Measurements from ENCODE around the gene NUDCD3. TPM values are rescaled to one million over a fixed set of nuclear protein-coding genes. Genes with fewer than 3 reads are reported as not detected.

The NUDCD3 gene
- polyA plus RNA-seq, 1 experiment, result 61.4 TPM

DNA sequence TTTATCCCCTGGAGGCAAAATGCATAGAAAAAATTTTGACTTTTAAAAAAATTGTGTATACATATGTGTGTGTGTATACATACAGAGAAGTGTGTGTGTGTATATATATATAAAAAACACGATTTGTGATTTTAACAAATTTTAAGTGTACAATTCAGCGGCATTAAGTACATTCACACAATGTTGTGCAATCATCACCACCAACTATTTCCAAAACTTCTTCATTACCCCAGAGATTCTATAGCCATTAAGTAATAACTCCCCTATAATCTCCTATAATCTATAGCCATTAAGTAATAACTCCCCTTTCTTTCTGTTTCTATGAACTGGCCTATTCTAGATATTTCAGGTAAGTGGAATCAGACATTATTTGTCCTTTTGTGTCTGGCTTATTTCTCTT is 144.4 kb downstream of the NUDCD3 start:
- POLR2A ChIA-PET, result no interaction called here
- H3K27me3 ChIP-seq (ENCODE audit: control insufficient read depth, insufficient read depth, low read length), result peaks cover 12% of the 10 kb centered on the region
- peaks cover 4% of the 10 kb centered on the region; the same call in 1 of the 2 replicates for H3K9me3 ChIP-seq (ENCODE audit: control insufficient read depth, insufficient read depth, low read length)
- no peak overlapping the region for H3K4me3 ChIP-seq (ENCODE audit: low read depth, low read length)
- no peak for DNase-seq (ENCODE audit: low read depth, low spot score)
- CTCF ChIA-PET, result no interaction called here
- H3K27ac ChIP-seq (ENCODE audit: low read depth, low read length), result no peak overlapping the region
- TF ChIP-seq, protein P1, sequence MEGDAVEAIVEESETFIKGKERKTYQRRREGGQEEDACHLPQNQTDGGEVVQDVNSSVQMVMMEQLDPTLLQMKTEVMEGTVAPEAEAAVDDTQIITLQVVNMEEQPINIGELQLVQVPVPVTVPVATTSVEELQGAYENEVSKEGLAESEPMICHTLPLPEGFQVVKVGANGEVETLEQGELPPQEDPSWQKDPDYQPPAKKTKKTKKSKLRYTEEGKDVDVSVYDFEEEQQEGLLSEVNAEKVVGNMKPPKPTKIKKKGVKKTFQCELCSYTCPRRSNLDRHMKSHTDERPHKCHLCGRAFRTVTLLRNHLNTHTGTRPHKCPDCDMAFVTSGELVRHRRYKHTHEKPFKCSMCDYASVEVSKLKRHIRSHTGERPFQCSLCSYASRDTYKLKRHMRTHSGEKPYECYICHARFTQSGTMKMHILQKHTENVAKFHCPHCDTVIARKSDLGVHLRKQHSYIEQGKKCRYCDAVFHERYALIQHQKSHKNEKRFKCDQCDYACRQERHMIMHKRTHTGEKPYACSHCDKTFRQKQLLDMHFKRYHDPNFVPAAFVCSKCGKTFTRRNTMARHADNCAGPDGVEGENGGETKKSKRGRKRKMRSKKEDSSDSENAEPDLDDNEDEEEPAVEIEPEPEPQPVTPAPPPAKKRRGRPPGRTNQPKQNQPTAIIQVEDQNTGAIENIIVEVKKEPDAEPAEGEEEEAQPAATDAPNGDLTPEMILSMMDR (IDR thresholded peaks at IDR 0.05; ENCODE audit: low read depth, low read length), result no peak

DNA sequence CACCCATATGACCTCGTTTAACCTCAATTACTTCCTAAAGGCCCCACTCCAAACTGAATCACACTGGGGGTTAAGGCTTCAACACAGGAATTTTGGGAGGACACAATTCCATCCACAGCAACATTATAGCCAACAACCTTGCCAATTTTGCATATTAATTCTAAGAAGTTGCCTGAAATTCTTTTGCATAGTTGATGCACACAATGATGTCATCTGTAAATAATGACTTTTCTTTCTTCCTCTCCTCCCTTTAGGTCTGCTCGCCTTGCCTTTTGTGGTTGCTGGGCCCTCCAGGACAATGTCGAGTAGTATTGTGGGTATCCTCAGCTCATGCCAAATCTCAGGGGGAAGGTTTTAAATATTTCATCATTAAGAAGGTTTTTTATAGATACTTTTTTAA is 149.1 kb downstream of the NUDCD3 start:
- POLR2A ChIA-PET, result no interaction called here
- CTCF ChIA-PET, result no interaction called here
- TF ChIP-seq, protein P1 (IDR thresholded peaks at IDR 0.05; ENCODE audit: low read depth, low read length), result no peak
- Histone ChIP-seq H3K27me3 (ENCODE audit: control insufficient read depth, insufficient read depth, low read length) (peaks cover 23% of the 10 kb centered on the region), H3K27ac (ENCODE audit: low read depth, low read length) (no peak overlapping the region), H3K4me3 (ENCODE audit: low read depth, low read length) (no peak overlapping the region), H3K9me3 (ENCODE audit: control insufficient read depth, insufficient read depth, low read length) (peaks cover 7% of the 10 kb centered on the region)
- no peak for DNase-seq (ENCODE audit: low read depth, low spot score)

DNA sequence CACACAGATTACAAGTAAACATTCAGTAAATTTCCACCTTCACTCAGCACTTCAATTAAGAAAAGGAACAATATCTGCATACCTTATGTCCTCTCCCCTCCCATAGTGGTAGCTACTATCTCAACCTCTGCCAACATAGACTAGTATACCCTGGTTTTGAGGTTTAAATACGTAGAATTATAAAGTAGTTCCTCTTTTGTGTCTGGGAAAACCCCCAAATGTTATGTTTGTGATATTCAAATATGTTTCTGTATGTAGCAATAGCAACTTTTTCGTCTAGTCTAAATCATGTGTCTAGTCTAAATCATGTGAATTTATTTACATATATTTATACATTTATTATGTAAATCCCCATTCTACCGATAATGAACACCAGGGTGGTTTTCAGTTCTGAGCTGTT is 151.9 kb downstream of the NUDCD3 start:
- ChIA-PET CTCF (no interaction called here), POLR2A (no interaction called here)
- peaks cover 26% of the 10 kb centered on the region for H3K27me3 ChIP-seq (ENCODE audit: control insufficient read depth, insufficient read depth, low read length)
- DNase-seq (ENCODE audit: low read depth, low spot score), result no peak
- no peak overlapping the region for H3K27ac ChIP-seq (ENCODE audit: low read depth, low read length)
- peaks cover 8% of the 10 kb centered on the region for H3K9me3 ChIP-seq (ENCODE audit: control insufficient read depth, insufficient read depth, low read length)
- TF ChIP-seq, protein P1 (IDR thresholded peaks at IDR 0.05; ENCODE audit: low read depth, low read length), result no peak
- H3K4me3 ChIP-seq (ENCODE audit: low read depth, low read length), result no peak overlapping the region

DNA sequence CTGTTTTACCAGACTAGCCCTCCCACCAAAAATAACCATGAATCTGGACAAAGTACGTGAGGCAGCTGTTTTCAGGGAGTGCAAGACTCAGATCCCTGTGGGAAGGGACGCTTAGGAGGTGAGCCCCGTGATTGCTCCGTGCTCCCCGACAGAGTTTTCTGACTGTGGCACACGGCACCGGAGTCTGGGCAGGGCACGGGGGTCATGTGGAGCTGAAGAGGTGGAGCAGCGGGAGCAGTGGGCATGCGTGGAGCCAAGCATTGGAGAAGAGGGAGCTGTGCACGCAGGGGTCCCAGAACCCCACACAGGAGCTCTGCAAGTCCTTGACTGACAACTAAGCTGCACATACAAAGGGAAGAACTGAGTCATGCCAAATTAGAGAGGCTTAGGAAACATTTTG is 154.0 kb downstream of the NUDCD3 start:
- Histone ChIP-seq H3K27ac (ENCODE audit: low read depth, low read length) (no peak overlapping the region), H3K27me3 (ENCODE audit: control insufficient read depth, insufficient read depth, low read length) (peaks cover 22% of the 10 kb centered on the region), H3K9me3 (ENCODE audit: control insufficient read depth, insufficient read depth, low read length) (peaks cover 4% of the 10 kb centered on the region), H3K4me3 (ENCODE audit: low read depth, low read length) (no peak overlapping the region)
- ChIA-PET POLR2A (no interaction called here), CTCF (interaction anchor here (1.4 kb wide), 1 partner anchor 11 kb away, joined by 3 read pairs; no protein-coding TSS in a partner anchor)
- TF ChIP-seq, protein P1 (IDR thresholded peaks at IDR 0.05; ENCODE audit: low read depth, low read length), result no peak
- DNase-seq (ENCODE audit: low read depth, low spot score), result no peak

DNA sequence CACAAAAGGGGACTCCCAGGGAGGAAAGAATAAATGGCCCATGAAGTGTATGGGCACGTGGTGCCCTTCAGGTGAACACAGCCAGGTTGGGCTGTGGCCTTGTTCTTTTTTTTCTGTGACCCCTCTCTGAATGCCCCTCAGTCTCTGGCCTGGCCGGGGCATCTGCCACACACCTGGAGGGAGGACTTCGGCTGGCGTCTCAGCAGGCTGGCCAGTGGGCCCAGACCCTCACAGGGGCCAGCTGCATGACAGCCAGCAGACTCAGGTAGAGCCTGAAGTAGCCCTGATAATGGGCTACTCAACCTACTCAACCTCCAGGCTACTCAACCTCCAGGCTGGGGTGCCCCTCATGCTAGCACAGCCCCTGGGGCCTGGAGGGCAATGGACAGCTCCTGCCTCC is 155.3 kb downstream of the NUDCD3 start:
- no peak for DNase-seq (ENCODE audit: low read depth, low spot score)
- Histone ChIP-seq H3K27ac (ENCODE audit: low read depth, low read length) (no peak overlapping the region), H3K9me3 (ENCODE audit: control insufficient read depth, insufficient read depth, low read length) (peaks cover 4% of the 10 kb centered on the region), H3K27me3 (ENCODE audit: control insufficient read depth, insufficient read depth, low read length) (peaks cover 22% of the 10 kb centered on the region), H3K4me3 (ENCODE audit: low read depth, low read length) (no peak overlapping the region)
- TF ChIP-seq, protein P1 (IDR thresholded peaks at IDR 0.05; ENCODE audit: low read depth, low read length), result no peak
- ChIA-PET CTCF (interaction anchor here (0.6 kb wide), 1 partner anchor 175 kb away, joined by 4 read pairs; no protein-coding TSS in a partner anchor), POLR2A (no interaction called here)

All from AG04450 (cell line).